Measurements from ENCODE around the gene EOLA2. TPM values are rescaled to one million over a fixed set of nuclear protein-coding genes. Genes with fewer than 3 reads are reported as not detected.

The EOLA2 gene
- 10 to 100 TPM; 16.0 to 22.5 (median 19.3) TPM for total RNA-seq

- no peak for TF ChIP-seq POLR2A (IDR thresholded peaks at IDR 0.05)
- TF ChIP-seq, protein P1, sequence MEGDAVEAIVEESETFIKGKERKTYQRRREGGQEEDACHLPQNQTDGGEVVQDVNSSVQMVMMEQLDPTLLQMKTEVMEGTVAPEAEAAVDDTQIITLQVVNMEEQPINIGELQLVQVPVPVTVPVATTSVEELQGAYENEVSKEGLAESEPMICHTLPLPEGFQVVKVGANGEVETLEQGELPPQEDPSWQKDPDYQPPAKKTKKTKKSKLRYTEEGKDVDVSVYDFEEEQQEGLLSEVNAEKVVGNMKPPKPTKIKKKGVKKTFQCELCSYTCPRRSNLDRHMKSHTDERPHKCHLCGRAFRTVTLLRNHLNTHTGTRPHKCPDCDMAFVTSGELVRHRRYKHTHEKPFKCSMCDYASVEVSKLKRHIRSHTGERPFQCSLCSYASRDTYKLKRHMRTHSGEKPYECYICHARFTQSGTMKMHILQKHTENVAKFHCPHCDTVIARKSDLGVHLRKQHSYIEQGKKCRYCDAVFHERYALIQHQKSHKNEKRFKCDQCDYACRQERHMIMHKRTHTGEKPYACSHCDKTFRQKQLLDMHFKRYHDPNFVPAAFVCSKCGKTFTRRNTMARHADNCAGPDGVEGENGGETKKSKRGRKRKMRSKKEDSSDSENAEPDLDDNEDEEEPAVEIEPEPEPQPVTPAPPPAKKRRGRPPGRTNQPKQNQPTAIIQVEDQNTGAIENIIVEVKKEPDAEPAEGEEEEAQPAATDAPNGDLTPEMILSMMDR (IDR thresholded peaks at IDR 0.05) = peak in 1 of 3 donors; percentile 41
- intact Hi-C loops (cut with DNase I; ENCODE audit: low total_unique reads) = no loop called here
- DNase-seq (ENCODE audit: low spot score in 2 of 2) = peak; percentile 95 to 99
- 0 to 49% methylated on average over 6 to 39 of the region's 39 CpGs for WGBS, 2 donors
- H3K4me3 ChIP-seq (ENCODE audit: low read depth, poor library complexity, severe bottlenecking) = peak within 1 kb of the TSS; percentile 43
These were observed at the start of gene EOLA2 for GRCh38 chrX:149938427-149938880. EOLA2 (minus strand) TSS chrX:149938491; CDS start chrX:149933874, 4,617 bp downstream.

GRCh38 chrX:149987613-149988012 lies 49.3 kb upstream of the EOLA2 start:
- H3K4me3 ChIP-seq (ENCODE audit: low read depth, poor library complexity, severe bottlenecking) = no peak overlapping the region
- intact Hi-C loops (cut with DNase I; ENCODE audit: low total_unique reads) = no loop called here
- no peak for TF ChIP-seq POLR2A (IDR thresholded peaks at IDR 0.05)
- TF ChIP-seq, protein P1 (IDR thresholded peaks at IDR 0.05) = no peak
- no peak for DNase-seq (ENCODE audit: low spot score in 2 of 2)

- no peak for DNase-seq (ENCODE audit: low spot score in 2 of 2)
- intact Hi-C loops (cut with DNase I; ENCODE audit: low total_unique reads) = no loop called here
- no peak for TF ChIP-seq POLR2A (IDR thresholded peaks at IDR 0.05)
- TF ChIP-seq, protein P1 (IDR thresholded peaks at IDR 0.05) = no peak
- 61 to 74% methylated on average over 1 of the region's 1 CpG for WGBS, 2 donors
- no peak overlapping the region for H3K4me3 ChIP-seq (ENCODE audit: low read depth, poor library complexity, severe bottlenecking)
These were observed 46.1 kb upstream of the EOLA2 start for GRCh38 chrX:149984411-149984810.

DNA sequence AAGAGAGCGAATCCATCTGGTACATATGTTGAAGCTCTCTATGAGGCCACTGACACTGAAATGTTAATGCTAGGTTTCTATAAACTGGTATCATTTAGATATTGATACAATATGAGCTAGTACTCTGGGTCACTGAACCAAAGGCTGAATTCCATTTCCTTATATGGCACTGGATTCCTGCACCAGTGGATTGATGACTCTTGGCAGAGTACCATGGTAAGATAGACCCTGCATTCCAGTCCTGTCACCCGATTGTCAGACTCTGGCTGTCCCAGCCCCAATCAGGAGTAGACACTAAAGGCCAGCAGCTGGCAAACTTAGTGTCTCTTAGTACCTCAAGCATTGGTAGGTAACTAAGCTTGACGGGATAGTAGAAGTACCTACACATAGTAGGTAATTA lies 44.0 kb upstream of the EOLA2 start:
- DNase-seq (ENCODE audit: low spot score in 2 of 2) = no peak
- H3K4me3 ChIP-seq (ENCODE audit: low read depth, poor library complexity, severe bottlenecking) = no peak overlapping the region
- WGBS, 2 donors = 32 to 64% methylated on average over 3 of the region's 3 CpGs
- TF ChIP-seq, protein P1 (IDR thresholded peaks at IDR 0.05) = no peak
- no peak for TF ChIP-seq POLR2A (IDR thresholded peaks at IDR 0.05)
- intact Hi-C loops (cut with DNase I; ENCODE audit: low total_unique reads) = no loop called here

DNA sequence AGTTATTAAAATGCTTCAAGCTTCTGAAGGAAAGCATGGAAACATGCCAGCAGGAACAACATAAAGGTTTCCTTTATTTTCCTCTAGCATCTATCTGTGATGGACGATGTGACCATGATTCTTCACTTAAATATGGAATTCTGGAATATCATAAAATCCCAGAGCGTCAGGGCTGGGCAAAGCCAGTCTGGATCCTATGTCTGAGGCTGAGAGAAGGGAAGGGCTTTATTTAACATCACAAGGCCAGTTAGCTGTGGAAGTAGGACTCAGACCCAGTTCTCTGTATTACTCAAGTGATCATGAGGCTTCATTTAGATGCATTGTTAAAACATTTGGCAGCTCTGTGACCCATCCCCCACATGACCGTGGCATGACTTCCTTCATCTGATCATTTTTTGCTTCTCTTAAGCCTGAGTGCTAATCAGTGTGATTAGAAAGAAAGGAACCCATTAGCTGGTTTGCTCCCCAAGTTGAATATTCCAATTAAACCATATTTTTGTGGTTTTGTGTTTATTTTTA lies 40.9 kb upstream of the EOLA2 start:
- no peak for DNase-seq (ENCODE audit: low spot score in 2 of 2)
- WGBS, 2 donors = 69 to 78% methylated on average over 3 of the region's 3 CpGs
- intact Hi-C loops (cut with DNase I; ENCODE audit: low total_unique reads) = no loop called here
- H3K4me3 ChIP-seq (ENCODE audit: low read depth, poor library complexity, severe bottlenecking) = no peak overlapping the region
- TF ChIP-seq POLR2A (IDR thresholded peaks at IDR 0.05) = no peak
- TF ChIP-seq, protein P1 (IDR thresholded peaks at IDR 0.05) = no peak
